Eye (tissue), 1 donor: Measurements from ENCODE around the gene RNF135.
"Not testable (repeated sequence)": the region's sequence is repeated elsewhere in the genome, so short reads cannot be mapped to it uniquely, and the experiment has no call there.

ENCODE experiments used
- DNase-seq: peaks from one replicate; pipeline ENCODE4 v3.0.0-alpha.2; 2015

Gene RNF135

GRCh38 chr17:30956764-30957374, 14.0 kb upstream of the RNF135 start:
- DNase-seq = no peak

- no peak for DNase-seq
Measured at GRCh38 chr17:30957741-30958140, 13.1 kb upstream of the RNF135 start.

GRCh38 chr17:30958187-30958586, 12.7 kb upstream of the RNF135 start:
- no peak for DNase-seq

DNA sequence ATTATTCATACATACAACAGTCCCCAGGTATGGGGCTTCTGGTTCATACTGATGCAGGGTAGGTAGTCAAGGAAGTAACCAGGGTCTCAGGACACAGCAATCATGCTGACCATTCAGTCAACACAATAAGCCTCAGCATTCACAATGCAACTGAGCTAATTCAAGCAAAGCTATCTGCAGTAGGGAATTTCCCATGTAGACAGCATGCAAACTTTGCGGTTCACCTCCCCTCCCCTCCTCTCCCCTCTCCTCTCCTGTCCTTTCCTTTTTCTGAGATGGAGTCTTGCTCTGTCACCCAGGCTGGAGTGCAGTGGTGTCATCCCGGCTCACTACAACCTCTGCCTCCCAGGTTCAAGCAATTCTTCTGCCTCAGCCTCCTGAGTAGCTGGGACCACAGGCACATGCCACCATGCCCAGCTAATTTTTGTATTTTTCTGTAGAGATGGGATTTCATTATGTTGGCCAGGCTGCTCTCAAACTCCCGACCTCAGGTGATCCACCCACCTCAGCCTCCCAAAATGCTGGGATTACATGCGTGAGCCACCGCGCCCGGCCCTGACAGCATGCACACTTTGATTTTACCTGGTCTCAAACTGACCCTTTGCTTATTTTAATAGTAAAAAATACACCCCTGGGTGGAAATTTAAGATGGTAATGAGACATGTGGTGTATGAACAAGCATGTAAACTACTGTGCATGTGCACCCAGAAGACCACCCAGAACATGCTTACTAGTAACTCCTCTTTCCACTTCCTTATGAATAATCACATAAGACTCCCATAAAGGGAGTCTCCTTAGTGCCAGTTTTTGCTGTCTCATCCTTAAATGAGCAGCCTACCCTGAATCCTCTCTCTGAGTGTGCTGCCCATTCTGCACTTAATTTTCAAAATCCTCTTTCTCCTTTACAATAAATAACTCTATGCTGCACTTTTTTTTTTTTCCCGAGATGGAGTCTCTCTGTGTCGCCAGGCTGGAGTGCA, 9.3 kb upstream of the RNF135 start:
- no peak for DNase-seq

- not testable (repeated sequence) for DNase-seq
Measured at GRCh38 chr17:30964312-30964711, 6.5 kb upstream of the RNF135 start.

- no peak for DNase-seq
Measured at GRCh38 chr17:30964876-30965275, 6.0 kb upstream of the RNF135 start.

- DNase-seq = no peak
Measured at GRCh38 chr17:30965686-30966085, 5.2 kb upstream of the RNF135 start.

- not testable (repeated sequence) for DNase-seq
Measured at GRCh38 chr17:30967911-30968310, 2.9 kb upstream of the RNF135 start.

- DNase-seq = peak; percentile 84
Measured at GRCh38 chr17:30969989-30970830, 629 bp upstream of the RNF135 start.

DNA sequence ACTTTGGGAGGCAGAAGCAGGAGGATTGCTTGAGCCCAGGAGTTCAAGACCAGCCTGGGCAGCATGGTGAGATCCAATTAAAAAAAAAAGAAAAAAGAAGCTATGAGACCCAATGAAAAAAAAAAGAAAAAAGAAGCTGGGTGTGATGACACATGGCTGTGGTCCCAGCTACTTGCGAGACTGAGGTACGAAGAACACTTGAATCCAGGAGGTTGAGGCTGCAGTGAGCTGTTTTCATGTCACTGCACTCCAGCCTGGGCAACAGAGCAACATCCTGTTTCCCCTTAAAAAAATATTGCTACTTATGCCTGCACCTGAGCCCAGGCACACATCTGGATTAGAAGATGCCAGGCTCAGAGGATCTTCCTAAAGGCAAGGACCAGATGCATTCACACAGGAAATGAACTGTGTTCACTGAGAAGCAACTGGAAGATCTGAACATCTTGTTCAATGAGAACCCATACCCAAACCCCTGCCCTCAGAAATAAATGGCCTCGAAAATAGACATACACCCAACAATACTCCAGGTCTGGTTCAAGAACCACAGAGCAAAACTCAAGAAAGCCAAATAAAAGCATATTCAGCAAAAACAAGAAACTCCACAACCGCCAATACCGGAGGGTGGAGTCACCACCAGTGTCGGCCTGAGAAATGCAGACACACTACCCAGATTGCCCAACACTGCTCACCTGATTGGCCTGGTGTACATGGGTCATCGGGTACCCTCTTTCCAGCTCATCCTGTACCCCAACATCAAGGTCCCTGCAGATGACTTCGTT, 4.4 kb downstream of the RNF135 start:
- DNase-seq = no peak

DNA sequence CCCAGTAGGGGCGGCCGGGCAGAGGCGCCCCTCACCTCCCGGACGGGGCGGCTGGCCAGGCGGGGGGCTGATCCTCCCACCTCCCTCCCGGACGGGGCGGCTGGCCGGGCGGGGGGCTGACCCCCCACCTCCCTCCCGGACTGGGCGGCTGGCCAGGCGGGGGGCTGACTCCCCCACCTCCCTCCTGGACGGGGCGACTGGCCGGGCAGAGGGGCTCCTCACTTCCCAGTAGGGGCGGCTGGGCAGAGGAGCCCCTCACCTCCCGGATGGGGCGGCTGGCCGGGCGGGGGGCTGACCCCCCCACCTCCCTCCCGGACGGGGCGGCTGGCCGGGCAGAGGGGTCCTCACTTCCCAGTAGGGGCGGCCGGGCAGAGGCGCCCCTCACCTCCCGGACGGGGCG, 9.1 kb downstream of the RNF135 start:
- DNase-seq = not testable (repeated sequence)

DNA sequence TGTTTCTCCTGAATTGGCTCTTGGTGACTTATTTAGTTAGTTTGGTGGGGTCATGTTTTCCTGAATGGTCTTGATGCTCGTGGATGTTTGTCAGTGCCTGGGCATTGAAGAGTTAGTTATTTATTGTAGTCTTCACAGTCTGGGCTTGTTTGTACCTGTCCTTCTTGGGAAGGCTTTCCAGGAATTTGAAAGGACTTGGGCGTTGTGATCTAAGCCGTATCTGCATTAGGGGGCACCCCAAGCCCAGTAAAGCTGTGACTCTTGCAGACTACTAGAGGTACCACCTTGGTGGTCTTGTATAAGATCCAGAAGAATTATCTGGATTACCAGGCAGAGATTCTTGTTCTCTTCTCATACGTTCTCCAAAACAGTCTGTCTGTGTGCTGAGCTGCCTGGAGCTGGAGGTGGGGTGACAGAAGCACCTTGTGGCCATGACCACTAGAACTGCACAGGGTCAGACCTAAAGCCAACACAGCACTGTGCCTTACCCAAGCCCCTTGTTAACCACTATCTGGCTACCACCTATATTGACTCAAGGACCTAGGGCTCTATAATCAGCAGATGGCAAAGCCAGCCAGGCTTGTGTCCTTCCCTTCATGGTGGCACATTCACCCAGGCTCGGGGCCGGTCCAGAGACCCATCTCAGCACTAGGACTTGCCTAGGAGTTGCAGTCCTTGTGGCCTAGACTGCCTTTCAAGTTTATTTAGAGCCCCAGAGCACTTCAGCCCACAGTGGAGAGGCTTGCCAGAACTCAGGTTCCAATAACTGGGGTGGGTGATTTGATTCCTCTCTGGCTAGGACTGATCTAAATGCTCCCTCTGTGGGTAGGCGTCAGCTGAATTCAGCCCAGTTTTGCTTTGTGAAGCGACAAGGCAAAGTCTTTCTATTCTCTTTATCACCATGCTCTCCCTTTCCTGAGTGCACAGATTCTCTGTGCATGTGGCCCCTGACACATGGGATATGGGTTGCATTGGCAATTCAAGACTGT, 11.0 kb downstream of the RNF135 start:
- no peak for DNase-seq

- DNase-seq = no peak
Measured at GRCh38 chr17:30982855-30983254, 12.0 kb downstream of the RNF135 start.

DNA sequence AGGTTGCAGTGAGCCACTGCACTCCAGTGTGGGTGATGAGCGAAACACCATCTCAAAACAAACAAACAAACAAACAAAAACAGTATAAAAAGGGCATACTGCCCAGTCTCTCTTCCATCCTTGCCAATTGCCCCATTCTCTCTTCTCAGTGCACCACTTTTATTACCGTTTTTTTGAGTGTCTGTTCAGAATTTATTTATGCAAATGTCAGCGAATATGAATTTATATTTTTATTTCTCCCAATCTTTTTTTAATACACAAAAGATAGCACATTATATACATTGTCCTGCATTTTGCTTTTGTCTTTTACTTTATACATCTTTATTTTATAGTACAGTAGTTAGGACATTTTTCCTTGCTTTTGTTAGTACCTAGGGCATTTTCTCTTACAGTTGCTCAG, 19.6 kb downstream of the RNF135 start:
- DNase-seq = no peak

- DNase-seq = no peak
Measured at GRCh38 chr17:30992551-30992950, 21.7 kb downstream of the RNF135 start.

GRCh38 chr17:30995347-30995746, 24.5 kb downstream of the RNF135 start:
- no peak for DNase-seq

GRCh38 chr17:30996486-30996885, 25.6 kb downstream of the RNF135 start:
- no peak for DNase-seq

DNA sequence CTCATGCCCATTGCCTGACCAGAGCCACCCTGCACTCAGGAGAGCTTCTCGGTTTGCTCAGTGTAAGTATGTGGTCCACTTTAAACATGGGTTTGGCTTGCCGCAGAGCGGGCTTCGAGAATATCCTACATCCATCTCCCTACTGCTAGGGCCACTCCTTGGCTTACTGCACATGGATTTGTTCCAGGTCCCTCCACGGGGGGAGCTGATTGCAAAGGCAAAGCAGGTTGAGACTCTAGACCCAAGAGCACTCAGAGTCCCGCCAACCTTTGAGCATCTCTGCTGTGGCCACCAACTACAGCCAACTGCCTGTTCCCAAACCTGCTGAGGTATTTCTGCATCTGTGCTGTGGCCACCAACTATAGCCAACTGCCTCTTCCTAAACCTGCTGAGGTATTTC, 26.4 kb downstream of the RNF135 start:
- DNase-seq = no peak

GRCh38 chr17:30997842-30998241, 27.0 kb downstream of the RNF135 start:
- no peak for DNase-seq

DNA sequence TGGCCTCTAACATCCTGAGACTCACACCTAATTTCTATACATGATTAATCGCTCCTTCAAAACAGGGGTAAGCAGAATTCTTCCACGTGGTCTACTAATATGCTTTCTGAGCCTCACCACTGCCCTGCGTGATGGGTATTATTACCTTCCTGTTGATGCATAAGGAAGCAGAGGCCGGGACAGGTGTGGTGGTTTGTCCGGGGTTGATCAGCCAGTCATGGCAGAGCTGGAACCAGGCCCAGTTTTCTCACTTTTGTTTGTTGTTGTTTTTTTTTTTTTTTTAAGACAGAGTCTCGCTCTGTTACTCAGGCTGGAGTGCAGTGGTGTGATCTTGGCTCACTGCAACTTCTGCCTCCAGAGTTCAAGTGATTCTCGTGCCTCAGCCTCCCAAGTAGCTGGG, 31.2 kb downstream of the RNF135 start:
- no peak for DNase-seq

DNA sequence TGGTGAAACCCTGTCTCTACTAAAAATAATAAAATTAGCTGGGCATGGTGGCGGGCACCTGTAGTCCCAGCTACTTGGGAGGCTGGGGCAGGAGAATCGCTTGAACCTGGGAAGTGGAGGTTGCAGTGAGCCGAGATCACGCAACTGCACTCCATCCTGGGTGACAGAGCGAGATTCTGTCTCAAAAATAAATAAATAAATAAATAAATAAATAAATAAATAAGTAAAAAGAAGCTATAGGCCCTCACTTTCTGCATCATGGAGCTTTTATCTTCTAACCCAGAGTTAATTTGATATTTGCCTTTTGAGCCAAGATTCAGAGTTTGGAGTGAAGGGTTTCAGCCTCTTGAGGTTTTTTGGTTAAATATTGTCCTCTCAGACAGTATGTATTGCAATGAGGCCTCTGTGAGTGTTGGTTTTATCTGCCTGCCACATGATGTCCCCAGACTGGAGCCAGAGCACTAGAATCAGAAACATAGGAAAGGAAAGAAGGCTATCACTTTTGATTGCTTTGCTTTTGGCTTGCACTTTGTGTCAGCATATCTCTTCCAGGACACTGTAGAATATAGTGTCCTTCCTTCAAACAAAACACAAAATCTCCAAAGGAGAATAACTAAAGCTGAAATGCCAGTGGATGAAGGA, 32.5 kb downstream of the RNF135 start:
- DNase-seq = no peak
